ENCODE measurements around the gene SRRM4.
A peak's percentile ranks its signal among the peaks of the same experiment; 100 is the strongest.

Gene SRRM4

DNA sequence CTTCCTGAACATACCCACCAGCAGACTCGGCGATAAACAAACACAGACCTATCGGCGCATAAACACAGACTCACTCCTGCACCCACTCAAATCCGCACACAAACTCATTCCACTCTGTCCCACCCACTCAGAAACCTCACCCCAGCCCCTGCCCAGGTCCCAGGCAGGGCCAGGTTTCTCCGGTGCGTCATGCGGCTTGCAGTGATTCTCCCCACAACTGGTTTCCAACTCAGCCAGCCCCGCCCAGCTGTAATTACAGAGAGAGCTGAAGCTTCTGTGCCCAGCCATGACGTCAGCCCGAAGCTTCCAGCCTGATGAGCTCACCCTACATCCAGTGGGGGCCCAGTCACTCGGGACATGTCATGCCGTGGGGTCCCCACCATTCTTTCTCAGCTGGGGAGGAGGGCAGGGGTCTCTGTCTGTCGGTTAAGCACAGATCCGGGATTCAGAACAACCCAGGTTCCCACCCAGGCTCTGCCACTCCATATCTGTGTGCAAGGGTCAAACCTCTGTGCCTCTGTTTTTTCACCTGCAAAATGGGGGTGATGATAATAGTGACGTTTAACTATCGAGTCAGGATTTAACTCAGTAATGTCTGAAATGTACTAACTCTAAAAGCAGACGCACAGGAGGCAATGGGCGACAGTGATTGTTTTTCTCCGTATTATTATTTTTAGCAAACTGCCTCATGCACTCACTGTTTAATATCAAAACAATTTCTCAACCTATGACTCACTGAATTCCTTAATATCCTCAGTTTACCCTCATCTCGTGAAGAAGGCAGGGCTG, 195.1 kb downstream of the SRRM4 start:
- TF ChIP-seq CTCF (IDR thresholded peaks at IDR 0.05; ENCODE audit: control insufficient read depth, extremely low read depth, insufficient read depth) = no peak
- no peak for DNase-seq (ENCODE audit: low read depth)
- no peak overlapping the region for H3K4me3 ChIP-seq (ENCODE audit: low read depth, low read length)

GRCh38 chr12:119177056-119177325, 195.7 kb downstream of the SRRM4 start:
- TF ChIP-seq CTCF (IDR thresholded peaks at IDR 0.05; ENCODE audit: control insufficient read depth, extremely low read depth, insufficient read depth) = no peak
- no peak for DNase-seq (ENCODE audit: low read depth)
- H3K4me3 ChIP-seq (ENCODE audit: low read depth, low read length) = no peak overlapping the region

GRCh38 chr12:119177724-119178380, 196.5 kb downstream of the SRRM4 start:
- no peak for TF ChIP-seq CTCF (IDR thresholded peaks at IDR 0.05; ENCODE audit: control insufficient read depth, extremely low read depth, insufficient read depth)
- H3K4me3 ChIP-seq (ENCODE audit: low read depth, low read length) = no peak overlapping the region
- DNase-seq (ENCODE audit: low read depth) = no peak

DNA sequence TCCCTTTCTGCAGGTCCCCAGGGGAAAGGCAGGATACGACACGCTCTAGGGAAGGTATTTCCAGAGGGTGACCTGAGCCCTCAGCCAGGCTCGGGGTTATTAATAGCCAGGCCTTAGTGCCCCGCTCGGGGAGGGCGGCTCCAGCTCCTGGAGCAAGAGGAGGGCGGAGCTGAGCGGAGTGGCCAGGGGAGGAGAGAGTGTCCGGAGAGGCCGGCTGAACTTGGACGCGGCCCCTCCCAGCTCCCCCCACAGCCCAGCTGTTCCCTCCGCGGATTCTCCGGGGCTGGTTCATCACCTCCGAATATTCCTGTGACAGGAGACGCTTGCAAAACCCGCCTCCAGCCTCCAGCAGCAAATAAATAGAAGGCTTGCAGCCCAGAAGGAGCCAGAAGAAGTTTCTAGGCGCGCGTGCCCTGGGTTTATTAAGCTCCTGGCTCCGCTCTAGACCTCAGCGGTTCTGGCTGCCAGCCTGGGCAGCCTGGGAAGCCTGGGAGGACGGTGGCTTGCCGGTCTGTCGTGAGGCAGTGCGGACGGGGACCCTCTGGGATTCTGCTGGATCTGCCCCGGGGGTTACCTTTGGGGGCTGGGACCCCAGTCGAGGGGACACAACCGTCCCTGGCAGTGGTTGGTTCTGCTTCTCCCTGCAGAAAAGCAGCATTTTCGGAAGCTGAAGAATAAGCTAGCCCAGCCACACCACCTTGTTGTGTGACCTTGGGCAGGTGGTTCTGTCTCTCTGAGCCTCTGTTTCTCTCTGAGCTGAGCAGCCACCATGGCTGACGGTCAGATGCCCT, 197.4 kb downstream of the SRRM4 start, which contains the start of gene HSPB8:
TSS of gene HSPB8 (plus strand) at position 388 of the 791 bp plus-strand sequence. CDS start at position 770, 382 bp downstream.
- TF ChIP-seq CTCF (IDR thresholded peaks at IDR 0.05; ENCODE audit: control insufficient read depth, extremely low read depth, insufficient read depth) = no peak
- DNase-seq (ENCODE audit: low read depth) = peak; percentile 21
- peak within 1 kb of the TSS; percentile 43 for H3K4me3 ChIP-seq (ENCODE audit: low read depth, low read length)

DNA sequence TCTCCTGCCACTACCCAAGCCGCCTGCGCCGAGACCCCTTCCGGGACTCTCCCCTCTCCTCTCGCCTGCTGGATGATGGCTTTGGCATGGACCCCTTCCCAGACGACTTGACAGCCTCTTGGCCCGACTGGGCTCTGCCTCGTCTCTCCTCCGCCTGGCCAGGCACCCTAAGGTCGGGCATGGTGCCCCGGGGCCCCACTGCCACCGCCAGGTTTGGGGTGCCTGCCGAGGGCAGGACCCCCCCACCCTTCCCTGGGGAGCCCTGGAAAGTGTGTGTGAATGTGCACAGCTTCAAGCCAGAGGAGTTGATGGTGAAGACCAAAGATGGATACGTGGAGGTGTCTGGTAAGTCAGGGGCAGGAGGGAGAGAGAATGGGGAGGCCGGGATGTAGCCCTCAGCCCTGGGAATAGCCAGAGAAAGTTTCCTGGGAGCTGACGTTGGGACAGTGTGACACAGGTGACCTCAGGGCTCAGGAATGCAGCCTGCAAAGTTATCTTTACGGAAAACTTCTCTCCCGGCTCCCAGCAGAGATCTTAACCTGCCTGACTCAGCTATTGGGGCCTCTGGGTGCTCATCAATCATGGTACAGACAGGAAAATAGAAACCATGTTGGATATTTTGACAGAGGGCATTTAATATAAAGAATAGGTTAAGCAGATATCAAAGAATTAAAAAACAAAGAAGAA, 198.1 kb downstream of the SRRM4 start:
- DNase-seq (ENCODE audit: low read depth) = no peak
- no peak for TF ChIP-seq CTCF (IDR thresholded peaks at IDR 0.05; ENCODE audit: control insufficient read depth, extremely low read depth, insufficient read depth)
- H3K4me3 ChIP-seq (ENCODE audit: low read depth, low read length) = peak overlapping the region; percentile 43; the same call in 1 of the 2 replicates

GRCh38 chr12:119180380-119181040, 199.2 kb downstream of the SRRM4 start:
- no peak for TF ChIP-seq CTCF (IDR thresholded peaks at IDR 0.05; ENCODE audit: control insufficient read depth, extremely low read depth, insufficient read depth)
- no peak overlapping the region for H3K4me3 ChIP-seq (ENCODE audit: low read depth, low read length)
- DNase-seq (ENCODE audit: low read depth) = no peak
